Measurements from ENCODE around the gene ZNF550.

DNA sequence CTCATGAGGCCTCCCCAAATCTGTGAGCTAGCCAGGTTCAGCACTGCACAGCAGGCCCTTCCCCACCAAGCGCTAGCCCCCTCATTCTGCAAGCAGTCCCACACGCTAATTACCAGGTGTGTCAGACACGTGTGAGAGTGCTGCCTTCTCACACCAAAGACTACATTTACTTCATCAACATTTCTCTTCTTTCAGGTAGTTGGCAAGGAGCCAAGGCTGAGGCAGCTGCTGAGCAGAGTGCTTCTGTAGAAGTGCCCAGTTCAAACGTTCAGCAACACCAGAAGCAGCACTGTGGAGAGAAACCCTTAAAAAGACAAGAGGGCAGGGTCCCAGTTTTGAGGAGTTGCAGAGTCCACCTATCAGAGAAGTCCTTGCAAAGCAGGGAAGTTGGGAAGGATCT lies 53.5 kb downstream of the ZNF550 start:
- TF ChIP-seq, protein P1, sequence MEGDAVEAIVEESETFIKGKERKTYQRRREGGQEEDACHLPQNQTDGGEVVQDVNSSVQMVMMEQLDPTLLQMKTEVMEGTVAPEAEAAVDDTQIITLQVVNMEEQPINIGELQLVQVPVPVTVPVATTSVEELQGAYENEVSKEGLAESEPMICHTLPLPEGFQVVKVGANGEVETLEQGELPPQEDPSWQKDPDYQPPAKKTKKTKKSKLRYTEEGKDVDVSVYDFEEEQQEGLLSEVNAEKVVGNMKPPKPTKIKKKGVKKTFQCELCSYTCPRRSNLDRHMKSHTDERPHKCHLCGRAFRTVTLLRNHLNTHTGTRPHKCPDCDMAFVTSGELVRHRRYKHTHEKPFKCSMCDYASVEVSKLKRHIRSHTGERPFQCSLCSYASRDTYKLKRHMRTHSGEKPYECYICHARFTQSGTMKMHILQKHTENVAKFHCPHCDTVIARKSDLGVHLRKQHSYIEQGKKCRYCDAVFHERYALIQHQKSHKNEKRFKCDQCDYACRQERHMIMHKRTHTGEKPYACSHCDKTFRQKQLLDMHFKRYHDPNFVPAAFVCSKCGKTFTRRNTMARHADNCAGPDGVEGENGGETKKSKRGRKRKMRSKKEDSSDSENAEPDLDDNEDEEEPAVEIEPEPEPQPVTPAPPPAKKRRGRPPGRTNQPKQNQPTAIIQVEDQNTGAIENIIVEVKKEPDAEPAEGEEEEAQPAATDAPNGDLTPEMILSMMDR (conservative IDR thresholded peaks at IDR 0.05; ENCODE audit: low read depth, low read length) = no peak
- TF ChIP-seq EZH2phosphoT487 (IDR thresholded peaks at IDR 0.05; ENCODE audit: borderline replicate concordance, low read length) (no peak), EZH2 (IDR thresholded peaks at IDR 0.05; ENCODE audit: low read length, unreplicated experiment) (no peak)
